ENCODE data around the gene CCDC57. TPM values are rescaled to one million over a fixed set of nuclear protein-coding genes. Genes with fewer than 3 reads are reported as not detected.
A peak's percentile ranks its signal among the peaks of the same experiment; 100 is the strongest.

Gene CCDC57
- total RNA-seq, 2 experiments from 2014 or later: 59.5 to 65.1 TPM

GRCh38 chr17:82241926-82242697 is 29.5 kb upstream of the CCDC57 start:
- H3K9me3 Mint-ChIP-seq: no peaks in the 10 kb centered on the region
- DNase-seq: no peak
- no peaks in the 10 kb centered on the region for H3K27me3 Mint-ChIP-seq
- H3K36me3 Mint-ChIP-seq: peaks cover 15% of the 10 kb centered on the region
- peaks cover 41% of the 10 kb centered on the region for H3K4me1 Mint-ChIP-seq
- H3K27ac Mint-ChIP-seq: peak overlapping the region; percentile 78
- H3K4me3 Mint-ChIP-seq: no peak overlapping the region

GRCh38 chr17:82241183-82241925 is 28.7 kb upstream of the CCDC57 start:
- Mint-ChIP-seq H3K9me3 (no peaks in the 10 kb centered on the region), H3K4me3 (peak overlapping the region; percentile 47), H3K4me1 (peaks cover 40% of the 10 kb centered on the region), H3K36me3 (peaks cover 15% of the 10 kb centered on the region), H3K27ac (peak overlapping the region; percentile 78), H3K27me3 (no peaks in the 10 kb centered on the region)
- DNase-seq: peak; percentile 57

- H3K27ac Mint-ChIP-seq: peak overlapping the region; percentile 64
- no peaks in the 10 kb centered on the region for H3K27me3 Mint-ChIP-seq
- H3K36me3 Mint-ChIP-seq: peaks cover 14% of the 10 kb centered on the region
- DNase-seq: no peak
- peaks cover 40% of the 10 kb centered on the region for H3K4me1 Mint-ChIP-seq
- H3K9me3 Mint-ChIP-seq: no peaks in the 10 kb centered on the region
- peak overlapping the region; percentile 29 for H3K4me3 Mint-ChIP-seq
These were observed 28.0 kb upstream of the CCDC57 start for GRCh38 chr17:82240506-82241182.

GRCh38 chr17:82239926-82240505 is 27.4 kb upstream of the CCDC57 start:
- Mint-ChIP-seq H3K27me3 (no peaks in the 10 kb centered on the region), H3K27ac (peak overlapping the region; percentile 64), H3K9me3 (no peaks in the 10 kb centered on the region), H3K36me3 (peaks cover 14% of the 10 kb centered on the region), H3K4me3 (no peak overlapping the region), H3K4me1 (peaks cover 40% of the 10 kb centered on the region)
- DNase-seq: no peak

GRCh38 chr17:82239401-82239925 is 26.8 kb upstream of the CCDC57 start:
- Mint-ChIP-seq H3K4me1 (peaks cover 38% of the 10 kb centered on the region), H3K36me3 (peaks cover 10% of the 10 kb centered on the region), H3K27ac (no peak overlapping the region), H3K27me3 (no peaks in the 10 kb centered on the region), H3K4me3 (no peak overlapping the region), H3K9me3 (no peaks in the 10 kb centered on the region)
- no peak for DNase-seq

GRCh38 chr17:82238472-82239201 is 26.0 kb upstream of the CCDC57 start:
- Mint-ChIP-seq H3K36me3 (peaks cover 3% of the 10 kb centered on the region), H3K9me3 (no peaks in the 10 kb centered on the region), H3K4me1 (peaks cover 33% of the 10 kb centered on the region), H3K4me3 (peak overlapping the region; percentile 22), H3K27ac (peak overlapping the region; percentile 38), H3K27me3 (no peaks in the 10 kb centered on the region)
- DNase-seq: peak; percentile 78

GRCh38 chr17:82237746-82238471 is 25.3 kb upstream of the CCDC57 start:
- H3K9me3 Mint-ChIP-seq: no peaks in the 10 kb centered on the region
- H3K4me3 Mint-ChIP-seq: no peak overlapping the region
- no peaks in the 10 kb centered on the region for H3K27me3 Mint-ChIP-seq
- H3K4me1 Mint-ChIP-seq: peaks cover 33% of the 10 kb centered on the region
- H3K36me3 Mint-ChIP-seq: peaks cover 3% of the 10 kb centered on the region
- peak overlapping the region; percentile 38 for H3K27ac Mint-ChIP-seq
- no peak for DNase-seq

- Mint-ChIP-seq H3K9me3 (no peaks in the 10 kb centered on the region), H3K4me3 (no peak overlapping the region), H3K27ac (no peak overlapping the region), H3K36me3 (peaks cover 3% of the 10 kb centered on the region), H3K27me3 (no peaks in the 10 kb centered on the region), H3K4me1 (peaks cover 30% of the 10 kb centered on the region)
- no peak for DNase-seq
These were observed 24.6 kb upstream of the CCDC57 start for GRCh38 chr17:82237083-82237745.

GRCh38 chr17:82236142-82236971 is 23.7 kb upstream of the CCDC57 start:
- Mint-ChIP-seq H3K27ac (no peak overlapping the region), H3K4me1 (peaks cover 23% of the 10 kb centered on the region), H3K4me3 (no peak overlapping the region)

GRCh38 chr17:82235775-82236141 is 23.1 kb upstream of the CCDC57 start:
- H3K4me1 Mint-ChIP-seq: peaks cover 20% of the 10 kb centered on the region
- H3K27me3 Mint-ChIP-seq: no peaks in the 10 kb centered on the region

More at GRCh38 chr17:82236142-82236971, 23.7 kb upstream of the CCDC57 start:
- Mint-ChIP-seq H3K36me3 (peaks cover 3% of the 10 kb centered on the region), H3K27me3 (no peaks in the 10 kb centered on the region), H3K9me3 (no peaks in the 10 kb centered on the region)
- peak; percentile 68 for DNase-seq

GRCh38 chr17:82235056-82235774 is 22.6 kb upstream of the CCDC57 start:
- peaks cover 15% of the 10 kb centered on the region for H3K4me1 Mint-ChIP-seq
- peaks cover 4% of the 10 kb centered on the region for H3K36me3 Mint-ChIP-seq
- H3K9me3 Mint-ChIP-seq: no peaks in the 10 kb centered on the region
- H3K27me3 Mint-ChIP-seq: no peaks in the 10 kb centered on the region
- DNase-seq: no peak
- no peak overlapping the region for H3K4me3 Mint-ChIP-seq
- no peak overlapping the region for H3K27ac Mint-ChIP-seq

More at GRCh38 chr17:82235775-82236141, 23.1 kb upstream of the CCDC57 start:
- no peak overlapping the region for H3K27ac Mint-ChIP-seq
- H3K36me3 Mint-ChIP-seq: peaks cover 3% of the 10 kb centered on the region
- no peak overlapping the region for H3K4me3 Mint-ChIP-seq
- H3K9me3 Mint-ChIP-seq: no peaks in the 10 kb centered on the region
- no peak for DNase-seq

Measured in activated naive CD8-positive, alpha-beta T cell treated with anti-CD3 and anti-CD28 coated beads for 36 hours (primary cell).